NOMO-1 (cell line): ENCODE data around the gene SLC6A11.
A peak's percentile ranks its signal among the peaks of the same experiment; 100 is the strongest.

Source experiments
- DNase-seq, 2 experiments: peaks; one replicate each; lab custom pipeline; 2025; ENCODE audit not compliant: unreplicated experiment in 2 of 2; lab: John Stamatoyannopoulos, UW

The SLC6A11 gene

GRCh38 chr3:10816019-10816862 lies at the start of gene SLC6A11:
SLC6A11 (plus strand) TSS chr3:10816228; CDS start chr3:10816266, 38 bp downstream.
- no peak for DNase-seq

- no peak for DNase-seq
Measured at GRCh38 chr3:10768708-10769394, 47.2 kb upstream of the SLC6A11 start.

GRCh38 chr3:10770547-10770946 lies 45.5 kb upstream of the SLC6A11 start:
- DNase-seq, result no peak

- DNase-seq, result no peak
Measured at GRCh38 chr3:10770981-10771380, 45.0 kb upstream of the SLC6A11 start.

GRCh38 chr3:10771486-10772270 lies 44.4 kb upstream of the SLC6A11 start:
- no peak for DNase-seq

- DNase-seq, result no peak
Measured at GRCh38 chr3:10772271-10773161, 43.5 kb upstream of the SLC6A11 start.

- no peak for DNase-seq
Measured at GRCh38 chr3:10774129-10774670, 41.8 kb upstream of the SLC6A11 start.

- DNase-seq, result no peak
Measured at GRCh38 chr3:10774825-10775224, 41.2 kb upstream of the SLC6A11 start.

- no peak for DNase-seq
Measured at GRCh38 chr3:10775259-10775658, 40.8 kb upstream of the SLC6A11 start.

GRCh38 chr3:10775828-10776227 lies 40.2 kb upstream of the SLC6A11 start:
- DNase-seq, result no peak

- no peak for DNase-seq
Measured at GRCh38 chr3:10777627-10778026, 38.4 kb upstream of the SLC6A11 start.

GRCh38 chr3:10778492-10779292 lies 37.3 kb upstream of the SLC6A11 start:
- DNase-seq, result no peak

- DNase-seq, result no peak
Measured at GRCh38 chr3:10779293-10779805, 36.7 kb upstream of the SLC6A11 start.

- DNase-seq, result no peak
Measured at GRCh38 chr3:10780243-10780642, 35.8 kb upstream of the SLC6A11 start.

GRCh38 chr3:10780922-10781321 lies 35.1 kb upstream of the SLC6A11 start:
- no peak for DNase-seq

- no peak for DNase-seq
Measured at GRCh38 chr3:10781981-10782380, 34.0 kb upstream of the SLC6A11 start.

GRCh38 chr3:10783360-10784351 lies 32.4 kb upstream of the SLC6A11 start:
- peak; percentile 8 to 11 for DNase-seq

GRCh38 chr3:10786640-10787039 lies 29.4 kb upstream of the SLC6A11 start:
- no peak for DNase-seq
